CD4-positive, alpha-beta T cell (primary cell): ENCODE measurements around the gene CACHD1. TPM values are rescaled to one million over a fixed set of nuclear protein-coding genes. Genes with fewer than 3 reads are reported as not detected.

Source experiments
- ATAC-seq: fragments of 200-7000 bp; cut with Tn5 transposase; one replicate; pipeline ENCODE4 v1.10.0; 2022; ENCODE audit warnings: mild to moderate bottlenecking; ENCODE audit not compliant: poor library complexity
- CTCF ChIA-PET: fragments of 350-600 bp; sonication (Branson Sonifier 250); formaldehyde crosslinking; loops from one replicate; lab custom pipeline; 2021; ENCODE audit warnings: antibody characterized with exemption, inconsistent platforms; lab: Charles Lee
- POLR2A ChIA-PET: fragments of 350-600 bp; sonication (Branson Sonifier 250); formaldehyde crosslinking; loops from one replicate; lab custom pipeline; 2021; ENCODE audit warnings: antibody characterized with exemption, inconsistent platforms; lab: Charles Lee
- DNase-seq, 14 experiments: peaks; one replicate each; pipeline ENCODE4 v3.0.0-alpha.2; 2013 to 2020; ENCODE audit warnings: mixed read lengths in 2 of 14
- H3K27ac ChIP-seq, 2 donors: one replicate each; pipeline versions ENCODE4 v1.5.1 to v1.7.0; 2013; ENCODE audit warnings: low read length in 2 of 2, low read depth in 1 of 2, mild to moderate bottlenecking in 1 of 2
- H3K27me3 ChIP-seq, 2 experiments: 1 replicate in 1 of 2; 2 replicates in 1 of 2; pipeline versions ENCODE4 v1.6.1 to v1.7.0; 2013; ENCODE audit warnings: low read length in 2 of 2, control low read depth in 1 of 2, mild to moderate bottlenecking in 1 of 2, moderate library complexity in 1 of 2; ENCODE audit not compliant: insufficient read depth in 2 of 2, control insufficient read depth in 1 of 2
- H3K36me3 ChIP-seq: one replicate; pipeline ENCODE4 v1.6.1; 2013; ENCODE audit warnings: low read length, control low read depth; ENCODE audit not compliant: insufficient read depth
- H3K4me1 ChIP-seq: one replicate; pipeline ENCODE4 v1.6.1; 2013; ENCODE audit warnings: low read length, control low read depth; ENCODE audit not compliant: insufficient read depth
- H3K4me3 ChIP-seq: one replicate; pipeline ENCODE4 v1.5.1; 2013; ENCODE audit warnings: mild to moderate bottlenecking, low read length, moderate library complexity
- H3K9me3 ChIP-seq, 2 experiments: 1 replicate in 1 of 2; 2 replicates in 1 of 2; pipeline versions ENCODE4 v1.6.1 to v1.7.0; 2013; ENCODE audit warnings: low read length in 2 of 2, mild to moderate bottlenecking in 2 of 2, control low read depth in 1 of 2, moderate library complexity in 1 of 2; ENCODE audit not compliant: control insufficient read depth in 1 of 2, insufficient read depth in 1 of 2
- H3K27ac Mint-ChIP-seq: one replicate; pipeline ENCODE4 v1.8.0; 2020; ENCODE audit warnings: mixed read lengths
- H3K27me3 Mint-ChIP-seq: one replicate; pipeline ENCODE4 v1.8.0; 2021; ENCODE audit warnings: mixed read lengths
- H3K36me3 Mint-ChIP-seq: one replicate; pipeline ENCODE4 v1.8.0; 2021; ENCODE audit warnings: low read depth, mixed read lengths
- H3K4me1 Mint-ChIP-seq: one replicate; pipeline ENCODE4 v1.8.0; 2021; ENCODE audit warnings: low read depth, mixed read lengths
- H3K4me3 Mint-ChIP-seq: one replicate; pipeline ENCODE4 v1.8.0; 2020; ENCODE audit warnings: mild to moderate bottlenecking, mixed read lengths
- H3K9me3 Mint-ChIP-seq: one replicate; pipeline ENCODE4 v1.8.0; 2020; ENCODE audit warnings: mixed read lengths
- intact Hi-C, 2 experiments: fragments of 100-400 bp; cut with DNase I in 1 of 2; cut with micrococcal nuclease in 1 of 2; formaldehyde crosslinking; loops; one replicate each; pipeline versions ENCODE4 v1.15.1 to v1.9.0; 2023 to 2025; cut with DNase I, micrococcal nuclease
- total RNA-seq, 174 experiments: library from RNA in 2 of 174; stranded (reverse) in 2 of 174; gene quantifications; one replicate each; pipeline ENCODE4 v1.2.3 and lab custom pipeline; 2021 to 2026
- TF ChIP-seq, protein P1 (sequence below): fragments of 200-600 bp; IDR thresholded peaks from one replicate; pipeline ENCODE4 v1.8.0; 2022; ENCODE audit warnings: antibody characterized with exemption, mild to moderate bottlenecking

The CACHD1 gene
- total RNA-seq, 2 experiments from 2014 or later = 6.2 to 7.1 TPM

DNA sequence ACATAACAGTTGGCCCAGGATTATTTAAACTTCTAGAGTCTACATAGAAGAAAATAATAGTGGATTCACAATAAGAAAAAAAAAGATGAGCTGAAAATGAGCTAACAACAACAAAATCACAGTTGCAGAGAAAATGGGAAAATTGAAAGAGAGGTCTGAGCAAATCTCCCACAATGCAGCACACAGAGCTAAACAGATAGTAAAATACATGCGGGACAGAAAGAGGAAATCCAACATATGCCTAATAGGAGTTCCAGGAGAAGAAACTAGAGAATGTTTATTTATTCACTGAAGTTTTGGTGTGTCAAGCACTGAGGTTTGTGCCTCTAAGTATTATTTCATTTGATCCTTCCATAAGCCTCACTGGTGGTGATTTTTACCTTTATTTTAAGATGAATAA lies 45.5 kb upstream of the CACHD1 start:
- TF ChIP-seq, protein P1, sequence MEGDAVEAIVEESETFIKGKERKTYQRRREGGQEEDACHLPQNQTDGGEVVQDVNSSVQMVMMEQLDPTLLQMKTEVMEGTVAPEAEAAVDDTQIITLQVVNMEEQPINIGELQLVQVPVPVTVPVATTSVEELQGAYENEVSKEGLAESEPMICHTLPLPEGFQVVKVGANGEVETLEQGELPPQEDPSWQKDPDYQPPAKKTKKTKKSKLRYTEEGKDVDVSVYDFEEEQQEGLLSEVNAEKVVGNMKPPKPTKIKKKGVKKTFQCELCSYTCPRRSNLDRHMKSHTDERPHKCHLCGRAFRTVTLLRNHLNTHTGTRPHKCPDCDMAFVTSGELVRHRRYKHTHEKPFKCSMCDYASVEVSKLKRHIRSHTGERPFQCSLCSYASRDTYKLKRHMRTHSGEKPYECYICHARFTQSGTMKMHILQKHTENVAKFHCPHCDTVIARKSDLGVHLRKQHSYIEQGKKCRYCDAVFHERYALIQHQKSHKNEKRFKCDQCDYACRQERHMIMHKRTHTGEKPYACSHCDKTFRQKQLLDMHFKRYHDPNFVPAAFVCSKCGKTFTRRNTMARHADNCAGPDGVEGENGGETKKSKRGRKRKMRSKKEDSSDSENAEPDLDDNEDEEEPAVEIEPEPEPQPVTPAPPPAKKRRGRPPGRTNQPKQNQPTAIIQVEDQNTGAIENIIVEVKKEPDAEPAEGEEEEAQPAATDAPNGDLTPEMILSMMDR = no peak
- no peaks in the 10 kb centered on the region for H3K4me1 ChIP-seq
- ChIA-PET CTCF (interaction anchor here (0.6 kb wide), 1 partner anchor 125 kb away, joined by 3 read pairs; no protein-coding TSS in a partner anchor), POLR2A (no interaction called here)
- H3K27me3 Mint-ChIP-seq = no peaks in the 10 kb centered on the region
- intact Hi-C loops = no loop called here
- ATAC-seq = no peak
- DNase-seq = no peak
- no peaks in the 10 kb centered on the region for H3K36me3 Mint-ChIP-seq
- no peak overlapping the region for H3K4me3 Mint-ChIP-seq
- H3K4me1 Mint-ChIP-seq = no peaks in the 10 kb centered on the region
- no peak overlapping the region for H3K27ac ChIP-seq
- H3K27ac Mint-ChIP-seq = no peak overlapping the region
- H3K4me3 ChIP-seq = no peak overlapping the region
- H3K27me3 ChIP-seq = no peaks in the 10 kb centered on the region
- H3K36me3 ChIP-seq = no peaks in the 10 kb centered on the region
- no peaks in the 10 kb centered on the region for H3K9me3 ChIP-seq
- no peaks in the 10 kb centered on the region for H3K9me3 Mint-ChIP-seq

DNA sequence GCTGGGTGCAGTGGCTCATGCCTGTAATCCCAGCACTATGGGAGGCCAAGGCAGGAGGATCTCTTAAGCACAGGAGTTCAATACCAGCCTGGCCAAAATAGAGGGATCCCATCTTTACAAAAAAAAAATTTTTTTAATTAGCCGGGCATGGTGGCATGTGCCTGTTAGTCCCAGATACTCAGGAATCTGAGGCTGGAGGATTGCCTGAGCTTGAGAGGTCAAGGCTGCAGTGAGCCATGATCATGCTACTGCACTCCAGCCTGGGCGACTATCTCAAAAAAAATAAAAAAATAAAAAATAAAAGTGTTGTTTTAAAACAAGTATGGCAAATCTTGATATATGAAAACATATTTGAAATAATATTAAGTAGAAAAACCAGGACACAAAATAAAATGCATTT lies 44.4 kb upstream of the CACHD1 start:
- no peaks in the 10 kb centered on the region for H3K36me3 Mint-ChIP-seq
- no peaks in the 10 kb centered on the region for H3K27me3 ChIP-seq
- no peaks in the 10 kb centered on the region for H3K9me3 Mint-ChIP-seq
- H3K27me3 Mint-ChIP-seq = no peaks in the 10 kb centered on the region
- ATAC-seq (no peak), DNase-seq (no peak)
- no peaks in the 10 kb centered on the region for H3K4me1 ChIP-seq
- H3K27ac ChIP-seq = no peak overlapping the region
- H3K4me3 ChIP-seq = no peak overlapping the region
- ChIA-PET POLR2A (no interaction called here), CTCF (no interaction called here)
- TF ChIP-seq, protein P1 = no peak
- no peak overlapping the region for H3K4me3 Mint-ChIP-seq
- H3K36me3 ChIP-seq = no peaks in the 10 kb centered on the region
- intact Hi-C loops = no loop called here
- no peak overlapping the region for H3K27ac Mint-ChIP-seq
- no peaks in the 10 kb centered on the region for H3K4me1 Mint-ChIP-seq
- no peaks in the 10 kb centered on the region for H3K9me3 ChIP-seq

GRCh38 chr1:64426681-64427080 lies 43.2 kb upstream of the CACHD1 start:
- no peaks in the 10 kb centered on the region for H3K27me3 Mint-ChIP-seq
- DNase-seq (no peak), ATAC-seq (no peak)
- Histone ChIP-seq H3K4me3 (no peak overlapping the region), H3K27me3 (no peaks in the 10 kb centered on the region), H3K4me1 (no peaks in the 10 kb centered on the region), H3K36me3 (no peaks in the 10 kb centered on the region), H3K9me3 (no peaks in the 10 kb centered on the region), H3K27ac (no peak overlapping the region)
- POLR2A ChIA-PET = no interaction called here
- intact Hi-C loops = no loop called here
- no peaks in the 10 kb centered on the region for H3K9me3 Mint-ChIP-seq
- CTCF ChIA-PET = no interaction called here
- TF ChIP-seq, protein P1 = no peak
- H3K4me3 Mint-ChIP-seq = no peak overlapping the region
- H3K36me3 Mint-ChIP-seq = no peaks in the 10 kb centered on the region
- no peak overlapping the region for H3K27ac Mint-ChIP-seq
- no peaks in the 10 kb centered on the region for H3K4me1 Mint-ChIP-seq
